GM10847 (cell line): ENCODE results near the gene CT45A8.
"Not testable (repeated sequence)": the region's sequence is repeated elsewhere in the genome, so short reads cannot be mapped to it uniquely, and the experiment has no call there.

Experiments
- POLR2A ChIP-seq: IDR thresholded peaks from 2 replicates; pipeline ENCODE4 v1.6.1; 2011; ENCODE audit not compliant: insufficient read length; ENCODE audit errors: extremely low read depth

Gene CT45A8, protein sequence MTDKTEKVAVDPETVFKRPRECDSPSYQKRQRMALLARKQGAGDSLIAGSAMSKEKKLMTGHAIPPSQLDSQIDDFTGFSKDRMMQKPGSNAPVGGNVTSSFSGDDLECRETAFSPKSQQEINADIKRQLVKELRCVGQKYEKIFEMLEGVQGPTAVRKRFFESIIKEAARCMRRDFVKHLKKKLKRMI

GRCh38 chrX:135854438-135854837 is at the start of gene CT45A8:
Gene CT45A8, minus strand, starts transcription at chrX:135854538. Its CDS starts 3,755 bp downstream, at chrX:135850783.
- TF ChIP-seq POLR2A = not testable (repeated sequence)

DNA sequence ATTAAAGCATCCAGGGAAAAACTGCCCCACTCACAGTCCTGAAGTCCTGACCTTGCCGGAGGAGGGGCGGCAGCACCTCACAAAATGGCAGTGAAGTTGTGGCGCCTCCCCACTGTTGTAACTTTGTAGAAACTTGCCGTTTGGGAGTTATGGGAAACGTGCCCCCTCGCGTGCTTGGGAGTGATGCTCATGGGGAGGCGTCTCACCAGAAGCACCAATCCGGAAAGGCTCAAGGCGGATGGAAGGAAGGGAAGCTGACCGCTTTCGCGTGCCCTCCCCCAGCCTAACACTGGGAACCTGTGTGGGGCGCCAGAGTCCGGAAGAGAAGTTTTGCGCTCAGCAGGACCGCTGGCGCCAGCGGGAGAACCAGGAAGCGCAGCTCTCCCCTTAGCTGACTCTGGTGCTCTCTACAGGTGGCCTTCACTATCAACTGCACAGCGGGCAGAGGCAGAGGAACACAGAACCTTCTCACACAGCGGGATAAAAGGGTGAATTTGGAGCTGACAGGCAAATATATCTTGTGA is 39.0 kb upstream of the CT45A8 start, which contains the start of the genes CT45A10 and SAGE1:
Gene CT45A10, minus strand, starts transcription at position 151 of the 524 bp plus-strand sequence. CDS start 8,100 bp downstream, outside the sequence.
Gene SAGE1, plus strand, starts transcription at position 423 of the 524 bp plus-strand sequence. CDS start 2,527 bp downstream, outside the sequence.
- no peak for TF ChIP-seq POLR2A

- TF ChIP-seq POLR2A = no peak
Observed at GRCh38 chrX:135892781-135893180, 38.4 kb upstream of the CT45A8 start.

- no peak for TF ChIP-seq POLR2A
Observed at GRCh38 chrX:135890087-135890585, 35.8 kb upstream of the CT45A8 start.

DNA sequence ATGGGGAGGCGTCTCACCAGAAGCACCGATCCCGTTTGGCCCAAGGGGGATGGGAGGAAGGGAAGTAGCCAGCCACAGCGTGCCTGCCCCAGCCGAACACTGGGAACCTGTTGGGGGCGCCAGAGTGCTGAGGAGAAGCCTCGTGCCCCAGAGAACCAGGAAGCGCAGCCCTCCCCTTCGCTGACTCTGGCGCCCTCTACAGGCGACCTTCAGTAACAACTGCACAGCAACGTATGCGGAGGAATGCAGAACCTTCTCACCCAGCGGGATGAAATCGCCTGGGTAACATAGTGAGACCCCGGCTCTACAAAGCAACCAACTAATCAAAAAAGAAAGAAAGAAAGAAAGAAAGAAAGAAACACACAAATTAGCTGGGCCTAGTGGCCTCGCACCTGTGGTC is 17.4 kb upstream of the CT45A8 start, which contains the start of gene CT45A9:
Gene CT45A9, minus strand, starts transcription at position 101 of the 400 bp plus-strand sequence. CDS start 3,751 bp downstream, outside the sequence.
- TF ChIP-seq POLR2A = not testable (repeated sequence)

GRCh38 chrX:135837180-135837579 is 17.2 kb downstream of the CT45A8 start, which contains the start of gene CT45A7:
Gene CT45A7, minus strand, starts transcription at chrX:135837280. Its CDS starts 3,747 bp downstream, at chrX:135833533.
- TF ChIP-seq POLR2A = not testable (repeated sequence)

DNA sequence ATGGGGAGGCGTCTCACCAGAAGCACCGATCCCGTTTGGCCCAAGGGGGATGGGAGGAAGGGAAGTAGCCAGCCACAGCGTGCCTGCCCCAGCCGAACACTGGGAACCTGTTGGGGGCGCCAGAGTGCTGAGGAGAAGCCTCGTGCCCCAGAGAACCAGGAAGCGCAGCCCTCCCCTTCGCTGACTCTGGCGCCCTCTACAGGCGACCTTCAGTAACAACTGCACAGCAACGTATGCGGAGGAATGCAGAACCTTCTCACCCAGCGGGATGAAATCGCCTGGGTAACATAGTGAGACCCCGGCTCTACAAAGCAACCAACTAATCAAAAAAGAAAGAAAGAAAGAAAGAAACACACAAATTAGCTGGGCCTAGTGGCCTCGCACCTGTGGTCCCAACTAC is 34.4 kb downstream of the CT45A8 start, which contains the start of gene CT45A2:
Gene CT45A2, minus strand, starts transcription at position 101 of the 400 bp plus-strand sequence. CDS start 3,747 bp downstream, outside the sequence.
- not testable (repeated sequence) for TF ChIP-seq POLR2A

- not testable (repeated sequence) for TF ChIP-seq POLR2A
Observed at GRCh38 chrX:135802687-135803086, 51.7 kb downstream of the CT45A8 start, which contains the start of gene CT45A6. Gene CT45A6, minus strand, starts transcription at chrX:135802787. Its CDS starts 3,794 bp downstream, at chrX:135798993.
